Sciatic nerve (tissue), 2 donors: ENCODE measurements around the gene TRIM36. TPM values are rescaled to one million over a fixed set of nuclear protein-coding genes. Genes with fewer than 3 reads are reported as not detected.

Experiments used
- ATAC-seq: fragments of 200-7000 bp; cut with Tn5 transposase; one replicate; pipeline ENCODE4 v1.9.1; 2020; ENCODE audit warnings: mild to moderate bottlenecking, moderate library complexity
- DNase-seq: peaks from one replicate; pipeline ENCODE4 v3.0.0-alpha.2; 2020; ENCODE audit warnings: low spot score
- intact Hi-C: fragments of 100-400 bp; cut with DNase I; formaldehyde crosslinking; loops from one replicate; pipeline ENCODE4 v1.14.2; 2022
- total RNA-seq: library from RNA; stranded (reverse); fragmentation: NEBNext Ultra II Directional; extraction: Animal tissue kit (Norgen Biotek cat#: 25700); gene quantifications from one replicate; pipeline ENCODE4 v1.2.1, GENCODE V29; 2021
- donor health status: DM: no; HTN: no; CAD: no.
- donor health status: DM: no; HTN: no; CAD: no.

TRIM36 gene
- total RNA-seq, 1 donor from 2014 or later = 3.7 TPM

- ATAC-seq = peak; percentile 37
- DNase-seq = no peak
- intact Hi-C loops = no loop called here
Measured at GRCh38 chr5:115168829-115169486, 750 bp downstream of the TRIM36 start.

GRCh38 chr5:115166744-115167393 is 2.8 kb downstream of the TRIM36 start:
- ATAC-seq (no peak), DNase-seq (no peak)
- intact Hi-C loops = no loop called here

- no peak for ATAC-seq
- DNase-seq = no peak
- intact Hi-C loops = no loop called here
Measured at GRCh38 chr5:115165790-115166189, 3.9 kb downstream of the TRIM36 start.

- ATAC-seq = no peak
- intact Hi-C loops = no loop called here
- no peak for DNase-seq
Measured at GRCh38 chr5:115160975-115161475, 8.7 kb downstream of the TRIM36 start.

- ATAC-seq (no peak), DNase-seq (no peak)
- intact Hi-C loops = no loop called here
Measured at GRCh38 chr5:115151208-115151805, 18.4 kb downstream of the TRIM36 start.

GRCh38 chr5:115150512-115150911 is 19.2 kb downstream of the TRIM36 start:
- DNase-seq = no peak
- ATAC-seq = no peak

GRCh38 chr5:115147052-115147451 is 22.7 kb downstream of the TRIM36 start:
- peak; percentile 67 for ATAC-seq
- intact Hi-C loops = no loop called here
- no peak for DNase-seq

More at GRCh38 chr5:115150512-115150911, 19.2 kb downstream of the TRIM36 start:
- intact Hi-C loops = no loop called here

GRCh38 chr5:115136294-115136693 is 33.4 kb downstream of the TRIM36 start:
- no peak for DNase-seq
- no peak for ATAC-seq
- intact Hi-C loops = no loop called here

- ATAC-seq (no peak), DNase-seq (no peak)
- intact Hi-C loops = no loop called here
Measured at GRCh38 chr5:115132465-115132864, 37.2 kb downstream of the TRIM36 start.

- no peak for DNase-seq
- intact Hi-C loops = no loop called here
Measured at GRCh38 chr5:115126303-115126702, 43.4 kb downstream of the TRIM36 start.

GRCh38 chr5:115124741-115125140 is 45.0 kb downstream of the TRIM36 start:
- DNase-seq = no peak
- no peak for ATAC-seq
- intact Hi-C loops = no loop called here

More at GRCh38 chr5:115126303-115126702, 43.4 kb downstream of the TRIM36 start:
- no peak for ATAC-seq

GRCh38 chr5:115116001-115116400 is 53.7 kb downstream of the TRIM36 start:
- DNase-seq (no peak), ATAC-seq (no peak)
- intact Hi-C loops = no loop called here

GRCh38 chr5:115109840-115110239 is 59.9 kb downstream of the TRIM36 start:
- DNase-seq (no peak), ATAC-seq (no peak)
- intact Hi-C loops = no loop called here

GRCh38 chr5:115109356-115109755 is 60.4 kb downstream of the TRIM36 start:
- intact Hi-C loops = no loop called here
- DNase-seq = no peak
- ATAC-seq = no peak

GRCh38 chr5:115100319-115100955 is 69.3 kb downstream of the TRIM36 start:
- intact Hi-C loops = no loop called here

GRCh38 chr5:115098041-115098702 is 71.5 kb downstream of the TRIM36 start:
- intact Hi-C loops = loop anchor here (10.0 kb wide), 1 partner anchor 137 kb away; no protein-coding TSS in a partner anchor
- ATAC-seq (peak; percentile 69), DNase-seq (no peak)

More at GRCh38 chr5:115100319-115100955, 69.3 kb downstream of the TRIM36 start:
- ATAC-seq (peak; percentile 57), DNase-seq (no peak)

GRCh38 chr5:115097236-115097635 is 72.5 kb downstream of the TRIM36 start:
- DNase-seq = no peak
- no peak for ATAC-seq
- intact Hi-C loops = loop anchor here (10.0 kb wide), 1 partner anchor 138 kb away; no protein-coding TSS in a partner anchor

- intact Hi-C loops = loop anchor here (10.0 kb wide), 1 partner anchor 139 kb away; no protein-coding TSS in a partner anchor
- DNase-seq (no peak), ATAC-seq (no peak)
Measured at GRCh38 chr5:115096034-115096769, 73.5 kb downstream of the TRIM36 start.
